Suppressor macrophage treated with lipopolysaccharide for 4 hours (primary cell): ENCODE results near the gene CXCR3.
"Not testable (repeated sequence)": the region's sequence is repeated elsewhere in the genome, so short reads cannot be mapped to it uniquely, and the experiment has no call there.

ENCODE experiments used
- DNase-seq: peaks from one replicate; pipeline ENCODE4 v3.0.0-alpha.2; 2020

CXCR3 gene

DNA sequence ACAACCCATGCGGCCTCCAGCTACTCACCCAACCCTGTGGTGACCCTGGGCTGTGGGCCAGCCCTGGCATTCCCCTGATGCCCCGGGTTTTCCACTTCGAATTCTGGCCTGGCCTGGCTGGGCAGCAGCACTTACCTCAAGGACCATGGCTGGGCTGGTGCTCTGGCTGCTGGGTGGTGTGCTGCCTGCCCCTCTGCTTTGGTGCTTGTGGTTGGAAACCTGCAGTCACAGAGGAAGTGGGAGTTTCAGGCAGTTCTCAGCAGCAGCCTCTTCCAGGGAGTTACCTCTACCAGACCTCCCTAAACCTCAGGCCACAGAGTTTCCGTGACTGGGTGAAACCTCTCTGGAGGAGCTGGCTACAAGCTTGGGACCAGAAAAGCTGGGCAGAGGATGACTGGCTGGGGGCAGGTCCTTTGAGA is at the start of gene CXCR3:
Gene CXCR3 (minus strand): TSS at position 209 of the 419 bp plus-strand sequence. CDS start 62 bp downstream, at position 147.
- peak; percentile 29 for DNase-seq

DNA sequence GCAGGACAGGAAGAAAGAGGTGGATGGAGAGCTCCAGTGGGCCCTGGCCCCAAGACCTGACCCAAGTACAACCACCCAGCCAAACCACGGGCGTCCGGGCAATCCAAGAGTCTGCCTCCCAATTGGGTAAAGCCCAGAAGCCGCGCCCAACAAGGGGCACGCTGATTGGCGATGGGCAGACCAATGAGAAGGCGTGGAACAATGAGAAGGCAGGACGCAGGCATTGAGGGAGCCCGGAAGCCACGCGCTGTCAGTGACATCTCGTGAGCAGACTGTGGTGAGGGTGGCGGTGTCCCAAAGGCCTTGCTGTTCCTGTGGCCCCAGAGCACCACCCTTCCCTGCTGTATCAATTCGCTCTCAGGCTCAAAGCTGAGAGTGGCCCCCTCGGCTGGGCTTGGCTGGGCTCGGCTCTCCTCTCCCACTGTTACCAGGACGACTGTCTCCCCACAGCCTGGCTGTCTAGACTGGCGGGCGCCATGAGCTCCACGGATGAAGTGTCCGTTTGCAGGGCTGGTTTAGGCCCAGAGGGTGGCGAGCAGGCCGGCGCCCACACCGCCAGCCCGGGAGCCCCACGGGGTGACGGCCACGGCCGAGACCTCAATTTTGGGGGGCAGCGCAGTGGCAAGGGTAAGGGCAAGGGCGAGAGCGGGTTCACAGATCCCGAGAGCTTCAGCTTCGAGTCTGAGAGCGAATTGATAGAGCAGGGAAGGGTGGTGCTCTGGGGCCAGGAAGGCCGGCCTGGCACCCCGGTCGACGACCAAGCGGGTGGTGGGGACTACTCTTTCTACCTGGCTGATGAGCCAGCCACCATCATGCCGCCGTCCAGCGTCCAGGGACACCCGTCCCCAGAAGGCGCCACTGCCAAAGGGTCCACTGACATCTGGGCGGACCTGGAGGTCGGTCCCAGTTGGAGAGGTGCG is 49.3 kb upstream of the CXCR3 start, which contains the start of gene LOC101059915:
Gene LOC101059915 (plus strand): TSS at position 219 of the 920 bp plus-strand sequence.
- DNase-seq = no peak

DNA sequence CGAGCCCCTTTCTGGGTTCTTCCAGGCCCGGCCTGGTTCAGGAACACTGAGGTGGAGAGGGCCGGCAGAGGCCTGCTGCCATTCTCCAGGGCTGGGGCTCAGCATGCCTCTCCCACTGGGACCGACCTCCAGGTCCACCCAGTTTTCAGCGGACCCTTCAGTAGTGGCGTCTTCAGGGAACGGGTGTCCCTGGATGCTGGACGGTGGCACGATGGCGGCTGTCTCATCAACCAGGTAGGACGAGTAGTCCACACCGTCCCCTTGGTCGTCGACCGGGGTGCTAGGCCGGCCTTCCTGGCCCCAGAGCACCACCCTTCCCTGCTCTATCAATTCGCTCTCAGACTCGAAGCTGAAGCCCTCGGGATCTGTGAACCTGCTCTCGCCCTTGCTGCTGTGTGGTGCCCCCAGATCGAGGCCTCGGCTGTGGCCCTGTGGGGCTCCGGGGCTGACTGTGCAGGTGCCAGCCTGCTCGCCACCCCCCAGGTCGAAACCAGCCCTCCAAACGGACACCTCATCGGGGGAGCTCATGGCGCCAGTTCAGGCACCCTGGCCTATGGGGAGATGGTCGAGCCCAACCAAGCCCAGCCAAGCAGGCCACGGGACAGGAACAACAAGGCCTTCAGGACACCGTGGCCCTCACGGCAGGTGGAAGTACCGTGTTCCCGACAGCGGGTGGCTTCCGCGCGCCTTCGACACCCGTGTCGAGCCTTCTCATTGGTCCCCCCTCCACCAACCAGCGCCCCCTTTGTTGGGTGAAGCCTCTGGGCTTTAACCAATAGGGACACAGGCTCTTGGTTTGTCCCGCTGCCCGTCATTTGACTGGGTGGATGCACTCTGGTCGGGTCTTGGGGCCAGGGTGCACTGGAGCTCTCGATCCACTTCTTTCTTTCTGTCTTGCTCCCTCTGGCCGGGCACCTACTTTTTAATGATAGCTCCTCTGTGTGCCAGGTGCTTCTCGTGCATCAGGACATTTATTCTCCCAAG is 48.2 kb upstream of the CXCR3 start:
- no peak for DNase-seq

DNA sequence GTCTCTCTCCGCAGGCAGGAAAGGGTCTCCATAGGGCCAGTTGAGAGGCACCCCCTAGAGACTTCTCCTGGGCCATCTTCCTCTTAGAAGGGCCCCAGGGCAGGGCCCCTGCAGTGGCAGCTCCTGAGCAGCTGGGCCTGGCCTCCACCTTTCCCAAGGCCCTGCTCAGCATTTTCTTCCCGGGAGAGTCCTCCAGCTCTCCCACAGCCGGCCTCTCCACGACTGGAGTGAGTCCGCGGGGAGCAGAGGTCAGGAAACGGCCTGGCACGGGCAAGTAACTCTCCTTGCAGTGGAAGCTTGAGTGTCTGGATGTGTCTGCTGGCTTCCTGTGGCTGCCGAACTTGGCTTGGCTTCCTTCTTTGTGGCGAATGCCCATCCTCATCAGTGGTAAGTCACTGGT is 47.4 kb upstream of the CXCR3 start:
- DNase-seq = no peak

DNA sequence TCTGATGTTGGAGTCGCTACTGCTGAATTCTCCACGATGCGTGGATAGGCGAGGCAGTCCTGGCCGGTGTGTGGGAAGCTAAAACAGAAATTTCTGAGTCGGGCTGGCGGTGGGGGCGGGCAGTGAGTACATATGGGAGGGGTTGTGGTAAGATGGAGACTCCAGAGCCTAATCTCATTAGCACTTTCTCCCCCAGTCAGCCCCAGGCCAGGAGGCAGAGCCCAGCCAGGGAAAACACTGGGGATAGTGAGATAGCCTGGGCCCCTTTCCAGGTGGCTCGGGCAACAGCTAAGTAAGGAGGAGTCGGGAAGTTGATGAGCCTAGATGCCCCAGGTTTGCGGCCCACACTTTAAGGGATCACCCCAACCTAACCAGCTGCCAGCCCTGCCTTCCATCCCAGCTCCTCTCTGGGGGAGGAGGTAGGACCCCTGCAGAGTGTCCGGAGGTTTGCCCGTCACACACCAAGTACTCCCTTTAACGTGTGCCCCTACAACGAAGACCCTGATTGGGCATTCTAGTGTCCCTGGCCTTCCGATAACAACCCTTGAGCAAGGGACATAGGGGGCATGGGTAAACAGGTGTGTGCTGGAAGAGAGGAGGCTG is 46.7 kb upstream of the CXCR3 start:
- no peak for DNase-seq

DNA sequence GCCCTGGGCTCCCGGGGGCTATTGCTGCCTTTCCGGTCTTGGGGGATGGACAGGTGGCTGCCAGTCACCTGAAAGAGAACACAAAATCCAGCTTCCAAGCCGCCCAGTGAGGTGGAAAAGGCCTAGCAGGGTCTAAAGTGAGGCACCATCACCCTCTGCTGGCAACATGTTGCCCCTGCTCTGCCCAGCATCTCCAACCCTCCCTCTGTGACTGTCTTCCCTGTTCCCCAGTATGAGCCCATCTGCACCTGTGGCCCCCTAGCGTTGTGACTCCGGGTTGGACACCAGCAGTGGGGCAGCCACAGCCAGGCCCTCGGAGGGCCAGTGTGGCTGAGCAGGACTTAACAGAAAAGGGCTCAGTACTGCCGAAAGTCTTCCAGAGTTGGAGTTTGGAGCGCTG is 45.9 kb upstream of the CXCR3 start:
- not testable (repeated sequence) for DNase-seq

DNA sequence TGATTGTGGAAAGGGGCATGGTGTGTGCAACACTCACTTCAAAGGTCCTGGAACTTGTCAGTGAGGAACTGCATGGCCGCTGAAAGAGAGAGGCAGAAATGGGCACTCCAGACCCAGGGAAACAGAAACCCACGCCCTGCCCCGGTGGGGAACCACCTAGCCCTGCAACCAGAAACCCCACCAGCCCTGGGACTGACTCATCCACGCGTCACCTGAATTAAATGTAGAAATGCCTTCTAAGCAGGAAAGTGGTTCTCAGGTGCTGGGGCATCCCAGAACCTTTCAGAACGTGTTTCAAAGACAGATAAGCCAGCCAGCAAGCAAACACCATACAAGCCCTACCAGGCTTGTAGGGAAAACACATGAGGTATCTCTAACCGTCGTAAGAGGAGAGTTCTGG is 44.9 kb upstream of the CXCR3 start:
- peak; percentile 3 for DNase-seq

DNA sequence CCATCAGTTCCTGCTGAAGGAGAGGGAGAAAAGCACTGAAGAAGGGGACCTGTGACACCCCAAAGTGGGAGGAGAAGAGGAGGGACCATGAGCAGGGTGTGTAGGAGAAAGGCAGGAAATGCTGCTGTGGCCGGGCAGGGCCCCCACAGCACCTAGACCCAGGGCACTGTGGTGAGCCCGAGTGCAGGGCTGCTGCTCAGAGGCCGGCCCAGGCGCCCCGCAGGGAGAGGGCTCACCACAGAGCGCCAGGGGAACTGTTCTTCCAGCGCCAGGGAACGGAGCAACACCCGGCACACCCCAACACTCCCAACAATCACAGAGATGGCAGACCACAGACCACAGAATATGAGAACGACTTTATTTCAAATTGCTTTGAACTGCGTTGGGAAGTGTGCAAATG is 44.3 kb upstream of the CXCR3 start:
- not testable (repeated sequence) for DNase-seq

DNA sequence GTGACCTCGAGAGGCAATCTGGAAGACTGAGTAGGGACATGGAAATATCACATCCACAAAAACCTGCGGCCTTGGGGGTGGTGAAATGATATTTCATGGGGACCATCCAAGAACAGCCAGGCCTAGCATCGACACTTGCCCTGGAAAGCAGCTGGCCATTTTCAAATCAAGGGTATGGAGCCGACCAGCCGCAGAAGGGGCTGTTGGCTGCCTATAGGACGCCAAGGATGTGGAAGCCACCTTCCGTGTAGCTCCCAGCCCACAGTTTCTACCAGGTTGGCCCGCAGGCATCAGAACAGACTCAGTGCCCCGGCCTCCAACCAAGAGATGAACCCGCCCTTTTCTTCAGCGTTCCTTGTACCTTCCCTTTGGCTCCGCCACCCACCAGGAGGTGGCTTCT is 43.6 kb upstream of the CXCR3 start:
- no peak for DNase-seq

DNA sequence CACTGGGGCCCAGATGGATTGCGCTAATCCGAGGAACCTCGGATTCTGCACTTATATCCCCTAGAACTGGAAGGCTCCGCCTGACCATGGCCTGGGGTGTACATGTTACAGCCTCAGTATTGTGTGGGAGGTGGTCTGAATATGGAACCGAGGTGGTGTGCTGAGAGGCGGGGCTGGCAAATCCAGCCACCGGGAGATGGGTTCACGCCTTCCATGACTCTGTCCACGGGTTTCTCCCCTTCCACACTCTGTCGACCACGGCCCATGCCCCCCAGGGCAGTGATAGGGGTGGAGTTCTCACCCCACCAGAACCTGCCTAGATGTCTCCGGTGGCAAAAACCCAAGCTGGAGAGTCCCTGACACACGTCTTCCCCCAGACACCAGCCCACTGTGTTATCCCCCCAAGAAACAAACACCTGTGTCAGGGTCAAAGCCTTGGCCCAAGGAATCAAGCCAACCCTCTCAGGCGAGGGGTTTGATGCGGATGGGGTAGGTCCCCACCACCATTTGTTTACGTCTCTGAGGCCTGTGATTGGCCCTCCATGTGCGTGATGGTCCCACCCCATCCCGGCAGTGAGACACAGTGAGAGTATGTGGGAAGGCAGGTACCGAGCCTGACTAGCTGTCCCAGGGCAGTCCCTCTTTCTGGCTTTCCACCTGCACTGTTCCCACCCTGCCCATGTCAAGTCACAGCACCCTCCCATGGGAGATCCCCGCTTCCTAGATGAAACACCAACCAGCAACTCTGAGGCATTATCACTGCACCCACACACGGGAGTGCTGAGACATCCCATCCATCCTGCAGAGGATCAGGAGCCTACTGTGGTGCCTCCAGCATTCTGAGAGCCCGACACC is 42.5 kb upstream of the CXCR3 start:
- no peak for DNase-seq

DNA sequence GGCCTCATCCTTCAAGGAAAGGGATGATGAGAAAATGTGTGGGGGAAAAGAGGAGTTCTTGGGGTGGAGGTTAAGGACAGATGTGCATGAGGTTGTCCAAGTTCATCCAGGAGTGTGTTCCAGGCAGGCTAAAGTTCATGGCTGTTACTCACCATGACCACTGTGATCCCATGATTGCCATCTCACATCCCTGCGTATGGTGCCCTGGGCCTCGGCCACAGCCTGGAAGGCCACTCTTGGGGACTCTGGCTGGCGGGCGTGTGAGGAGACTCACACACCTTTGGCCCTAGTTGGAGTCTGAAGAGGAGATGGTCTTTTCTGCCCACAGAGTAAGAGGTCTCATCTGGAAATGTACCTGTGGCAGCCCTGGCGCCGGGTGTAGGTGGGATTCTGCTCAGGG is 41.6 kb upstream of the CXCR3 start:
- DNase-seq = no peak

DNA sequence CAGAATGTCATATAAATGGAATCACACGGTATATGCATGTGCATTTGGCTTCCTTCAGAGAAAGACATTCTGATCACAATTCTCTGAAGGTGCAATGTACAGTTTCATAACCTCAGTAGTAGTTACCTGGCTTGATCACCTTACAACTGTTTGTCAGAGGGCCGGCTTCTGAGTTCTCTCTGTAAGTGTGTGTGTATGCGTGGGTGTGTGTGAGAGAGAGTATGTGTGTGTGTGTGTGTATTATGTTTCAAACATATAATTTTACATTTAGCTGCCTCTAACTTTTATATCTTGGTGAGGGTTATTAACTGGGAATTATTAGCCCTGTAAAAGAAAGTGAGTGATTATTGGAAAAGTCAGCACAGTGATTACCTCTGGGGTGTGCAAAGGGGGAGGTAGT is 41.0 kb upstream of the CXCR3 start:
- no peak for DNase-seq

DNA sequence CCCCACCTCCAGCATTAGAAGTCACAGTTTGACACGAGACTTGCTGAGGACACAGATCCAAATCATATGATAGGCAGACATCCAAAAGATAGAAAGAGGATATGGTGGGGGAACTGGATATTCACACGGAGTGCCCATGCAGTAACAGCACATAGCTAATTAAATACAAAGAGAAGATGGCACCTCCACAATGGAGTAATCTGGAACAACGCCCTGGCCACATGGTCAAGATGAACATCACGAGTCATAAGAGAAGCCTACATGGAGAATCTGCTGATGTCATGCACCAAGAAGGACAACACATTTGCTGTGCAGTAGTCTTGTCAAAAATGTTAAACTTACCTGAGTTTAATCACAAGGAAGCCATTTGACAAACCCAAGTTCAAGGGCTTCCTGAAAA is 39.0 kb upstream of the CXCR3 start:
- no peak for DNase-seq

DNA sequence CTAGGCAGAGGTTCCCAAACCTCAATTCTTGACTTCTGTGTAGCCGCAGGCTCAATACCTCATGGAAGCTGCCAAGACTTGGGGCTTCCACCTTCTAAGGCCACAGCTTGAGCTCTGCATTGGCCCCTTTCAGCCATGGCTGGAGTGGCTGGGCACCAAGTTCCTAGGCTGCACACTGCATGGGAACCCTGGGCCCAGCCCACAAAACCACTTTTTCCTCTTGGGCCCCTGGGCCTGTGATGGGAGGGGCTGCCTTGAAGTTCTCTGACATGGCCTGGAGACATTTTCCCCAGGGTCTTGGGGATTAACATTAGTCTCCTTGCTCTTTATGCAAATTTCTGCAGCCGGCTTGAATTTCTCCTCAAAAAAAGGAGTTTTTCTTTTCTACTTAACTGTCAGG is 35.0 kb upstream of the CXCR3 start:
- no peak for DNase-seq

DNA sequence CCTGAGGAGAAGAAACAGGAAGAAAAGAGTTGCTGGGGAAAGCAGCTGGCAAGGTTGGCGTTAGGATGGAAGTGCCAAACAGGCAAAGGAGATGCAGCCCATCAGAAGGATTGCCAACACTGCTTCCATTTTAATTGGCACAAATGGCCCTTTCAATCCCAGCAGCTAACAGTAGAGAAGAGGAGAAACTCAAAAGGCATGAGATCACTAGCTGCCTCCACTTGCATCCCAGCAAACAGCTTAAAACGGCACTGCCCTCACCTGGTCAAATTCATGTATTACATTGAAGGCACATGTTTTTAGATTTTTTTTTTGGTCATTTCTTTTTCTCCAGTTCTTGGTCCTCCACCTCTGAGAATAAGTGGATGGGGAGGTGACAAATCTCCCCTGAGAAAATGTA is 34.1 kb upstream of the CXCR3 start:
- DNase-seq = peak; percentile 48

DNA sequence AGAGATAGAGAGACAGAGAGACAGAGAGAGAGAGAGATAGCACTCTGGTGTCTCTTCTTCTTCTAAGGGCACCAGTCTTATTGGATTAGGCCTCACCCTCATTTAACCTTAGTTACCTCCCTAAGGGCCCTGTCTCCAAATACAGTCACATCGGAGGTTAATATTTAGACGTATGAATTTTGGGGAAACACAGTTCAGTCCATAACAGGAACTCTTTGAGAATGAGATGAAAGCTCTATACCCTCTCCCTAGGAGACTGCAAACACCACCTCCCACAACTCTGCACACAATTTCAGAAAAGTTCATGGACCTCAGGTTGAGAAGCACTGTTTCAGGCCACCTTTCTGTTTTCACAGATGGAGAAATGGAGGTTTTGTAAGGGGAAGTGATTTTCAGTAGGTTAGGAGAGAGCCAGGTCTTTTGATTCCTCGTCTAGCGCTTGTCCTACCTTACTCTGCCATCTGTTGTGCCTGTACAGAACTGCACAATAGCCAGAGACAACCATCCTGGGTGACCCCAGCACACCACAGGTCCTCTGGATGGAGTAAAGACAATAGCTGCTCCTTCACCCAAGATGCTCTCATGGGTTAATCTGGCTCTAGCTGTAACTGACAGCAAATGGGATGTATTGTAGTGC is 32.1 kb upstream of the CXCR3 start:
- no peak for DNase-seq

DNA sequence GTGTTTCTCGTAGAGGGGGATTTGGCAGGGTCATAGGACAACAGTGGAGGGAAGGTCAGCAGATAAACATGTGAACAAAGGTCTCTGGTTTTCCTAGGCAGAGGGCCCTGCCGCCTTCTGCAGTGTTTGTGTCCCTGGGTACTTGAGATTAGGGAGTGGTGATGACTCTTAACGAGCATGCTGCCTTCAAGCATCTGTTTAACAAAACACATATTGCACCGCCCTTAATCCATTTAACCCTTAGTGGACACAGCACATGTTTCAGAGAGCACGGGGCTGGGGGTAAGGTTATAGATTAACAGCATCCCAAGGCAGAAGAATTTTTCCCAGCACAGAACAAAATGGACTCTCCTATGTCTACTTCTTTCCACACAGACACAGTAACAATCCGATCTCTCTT is 26.1 kb upstream of the CXCR3 start:
- not testable (repeated sequence) for DNase-seq

DNA sequence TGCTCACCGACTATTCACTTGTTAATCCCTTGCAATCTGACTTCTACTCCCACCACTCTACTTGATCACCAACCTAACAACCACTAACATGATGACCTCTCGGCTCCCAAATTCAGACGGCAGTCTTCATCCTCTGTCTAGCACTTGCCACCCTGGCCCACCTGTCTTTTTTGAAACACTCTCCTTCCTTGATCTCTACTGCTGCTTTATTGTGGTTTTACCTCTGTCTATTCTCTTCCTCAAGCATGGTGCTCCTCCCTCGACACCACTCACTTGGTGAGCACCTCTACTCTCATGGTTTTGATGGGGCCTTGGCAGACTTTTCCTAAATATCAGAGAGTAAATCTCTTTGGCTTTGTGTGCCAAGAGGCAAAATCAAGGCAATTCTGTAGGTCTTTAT is 21.7 kb upstream of the CXCR3 start:
- DNase-seq = no peak

DNA sequence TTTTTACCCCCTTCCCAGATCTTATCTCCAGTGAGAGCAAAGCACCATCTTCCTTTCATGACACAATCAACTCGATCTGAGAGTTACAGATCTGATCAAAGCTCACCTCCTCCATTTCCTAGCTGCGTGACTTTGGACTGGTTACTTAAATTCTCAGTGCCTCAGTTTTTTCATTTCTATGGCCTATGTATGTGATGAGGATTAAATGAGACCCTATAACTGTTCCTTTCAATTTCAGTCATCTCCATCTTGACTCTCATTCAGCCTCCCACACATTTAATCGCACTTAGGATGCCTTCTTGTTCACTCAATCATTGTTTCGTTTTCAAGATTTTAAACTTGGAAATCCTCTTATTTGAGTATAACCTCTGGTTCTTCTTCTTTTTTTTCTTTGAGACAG is 20.1 kb upstream of the CXCR3 start:
- DNase-seq = no peak

DNA sequence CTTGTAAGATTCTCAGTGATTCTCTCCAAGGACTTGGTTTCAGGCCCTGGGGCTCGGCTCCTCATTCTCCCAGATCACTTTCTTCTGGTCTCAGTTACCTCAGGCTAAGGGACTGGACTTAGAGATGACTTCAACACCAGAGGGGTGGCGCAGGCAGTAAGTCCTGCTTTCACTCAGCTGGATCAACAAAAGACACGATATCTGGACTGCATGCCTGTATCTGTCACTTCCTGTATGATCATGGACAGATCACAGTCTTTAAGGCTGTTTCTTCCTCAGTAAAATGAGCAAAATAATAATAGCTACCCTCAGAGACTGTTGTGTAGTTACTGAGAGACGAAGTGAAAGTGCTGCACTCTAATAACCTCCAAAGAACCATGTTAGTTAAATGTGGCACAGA is 19.5 kb upstream of the CXCR3 start:
- no peak for DNase-seq

DNA sequence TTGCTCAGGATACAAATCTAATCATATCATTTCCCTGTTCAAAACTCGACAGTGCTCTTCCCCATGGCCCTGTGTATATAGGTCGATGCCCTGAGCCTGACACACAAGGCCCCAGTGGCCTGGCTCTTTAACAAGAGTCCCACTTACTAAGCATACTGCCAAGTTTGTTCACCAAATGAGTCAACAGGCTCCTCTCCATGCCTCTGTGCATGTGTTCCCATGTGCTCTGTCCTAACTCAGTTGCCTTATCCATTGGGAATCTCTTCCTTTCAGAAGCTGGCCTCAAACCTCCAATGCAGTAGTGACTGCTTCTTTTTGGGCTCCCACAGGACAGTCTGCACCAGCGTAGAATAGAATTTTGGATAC is 18.9 kb upstream of the CXCR3 start:
- DNase-seq = no peak
